PFSK-1 (cell line): ENCODE results near the gene DOC2A.

ENCODE experiments used
- FOXP2 ChIP-seq: optimal IDR thresholded peaks from 2 replicates; pipeline ENCODE3; 2011; ENCODE audit warnings: borderline replicate concordance, control low read depth, inconsistent platforms; ENCODE audit not compliant: insufficient read depth; ENCODE audit errors: extremely low read length, extremely low read depth
- SIN3A ChIP-seq: IDR thresholded peaks from 2 replicates; pipeline ENCODE4 v1.6.1; 2012; ENCODE audit warnings: mild to moderate bottlenecking, low read length, moderate library complexity, borderline replicate concordance; ENCODE audit not compliant: insufficient read depth

- TF ChIP-seq SIN3A (no peak), FOXP2 (no peak)
These were observed 35.4 kb upstream of the DOC2A start for GRCh38 chr16:30046178-30046577.
